D341Med (cell line): Measurements from ENCODE around the gene RAP1GDS1.
"Not testable (repeated sequence)": the region's sequence is repeated elsewhere in the genome, so short reads cannot be mapped to it uniquely, and the experiment has no call there.

ENCODE experiments used
- DNase-seq: peaks from one replicate; pipeline ENCODE4 v3.0.0; 2012; ENCODE audit warnings: low spot score

Gene RAP1GDS1

GRCh38 chr4:98352940-98353339, 91.8 kb downstream of the RAP1GDS1 start:
- no peak for DNase-seq

- no peak for DNase-seq
These were observed 97.6 kb downstream of the RAP1GDS1 start for GRCh38 chr4:98358630-98359248.

- DNase-seq, result no peak
These were observed 98.5 kb downstream of the RAP1GDS1 start for GRCh38 chr4:98359646-98360045.

- no peak for DNase-seq
These were observed 102.2 kb downstream of the RAP1GDS1 start for GRCh38 chr4:98363431-98363830.

GRCh38 chr4:98366275-98366674, 105.1 kb downstream of the RAP1GDS1 start:
- DNase-seq, result not testable (repeated sequence)

GRCh38 chr4:98368000-98368399, 106.8 kb downstream of the RAP1GDS1 start:
- not testable (repeated sequence) for DNase-seq

- no peak for DNase-seq
These were observed 108.1 kb downstream of the RAP1GDS1 start for GRCh38 chr4:98369322-98369721.

- DNase-seq, result no peak
These were observed 113.5 kb downstream of the RAP1GDS1 start for GRCh38 chr4:98374643-98375042.

GRCh38 chr4:98377559-98377958, 116.4 kb downstream of the RAP1GDS1 start:
- no peak for DNase-seq

GRCh38 chr4:98381306-98381705, 120.1 kb downstream of the RAP1GDS1 start:
- DNase-seq, result no peak

GRCh38 chr4:98383431-98384106, 122.4 kb downstream of the RAP1GDS1 start:
- no peak for DNase-seq

- DNase-seq, result no peak
These were observed 124.6 kb downstream of the RAP1GDS1 start for GRCh38 chr4:98385831-98386230.

- DNase-seq, result no peak
These were observed 126.3 kb downstream of the RAP1GDS1 start for GRCh38 chr4:98387345-98388026.

GRCh38 chr4:98394134-98394533, 132.9 kb downstream of the RAP1GDS1 start:
- DNase-seq, result no peak

GRCh38 chr4:98399915-98400314, 138.7 kb downstream of the RAP1GDS1 start:
- no peak for DNase-seq

GRCh38 chr4:98406819-98407218, 145.6 kb downstream of the RAP1GDS1 start:
- no peak for DNase-seq

GRCh38 chr4:98411731-98412130, 150.5 kb downstream of the RAP1GDS1 start:
- no peak for DNase-seq

- DNase-seq, result no peak
These were observed 155.7 kb downstream of the RAP1GDS1 start for GRCh38 chr4:98416844-98417243.

- DNase-seq, result not testable (repeated sequence)
These were observed 159.0 kb downstream of the RAP1GDS1 start for GRCh38 chr4:98420151-98420550.

- no peak for DNase-seq
These were observed 159.9 kb downstream of the RAP1GDS1 start for GRCh38 chr4:98421111-98421510.

GRCh38 chr4:98423009-98423408, 161.8 kb downstream of the RAP1GDS1 start:
- DNase-seq, result no peak

- no peak for DNase-seq
These were observed 169.7 kb downstream of the RAP1GDS1 start for GRCh38 chr4:98430708-98431403.

- DNase-seq, result no peak
These were observed 172.5 kb downstream of the RAP1GDS1 start for GRCh38 chr4:98433691-98434090.
